Gastroesophageal sphincter (tissue), 4 donors: ENCODE measurements around the gene CYP26B1. TPM values are rescaled to one million over a fixed set of nuclear protein-coding genes. Genes with fewer than 3 reads are reported as not detected.

Experiments used
- ATAC-seq: fragments of 150-250 bp; one replicate; pipeline ENCODE4 v1.9.1; 2016; ENCODE audit warnings: mild to moderate bottlenecking, moderate library complexity
- H3K27ac ChIP-seq, 4 donors: fragments of 200-600 bp; sonication (generic) in 3 of 4; 1 replicate in 3 of 4; 2 replicates in 1 of 4; pipeline ENCODE4 v1.5.1; 2016 to 2019
- H3K27me3 ChIP-seq: fragments of 200-600 bp; sonication (generic); one replicate; pipeline ENCODE4 v1.5.1; 2019
- H3K36me3 ChIP-seq, 2 donors: fragments of 200-600 bp; sonication (generic); one replicate each; pipeline ENCODE4 v1.5.1; 2019; ENCODE audit warnings: control low read depth in 1 of 2
- H3K4me1 ChIP-seq, 3 donors: fragments of 200-600 bp; sonication (generic); 1 replicate in 2 of 3; 2 replicates in 1 of 3; pipeline ENCODE4 v1.5.1; 2016 to 2019; ENCODE audit warnings: control low read depth in 2 of 3
- H3K4me3 ChIP-seq, 2 donors: fragments of 200-600 bp; sonication (generic); one replicate each; pipeline ENCODE4 v1.5.1; 2019; ENCODE audit warnings: mild to moderate bottlenecking in 1 of 2, moderate library complexity in 1 of 2
- H3K9me3 ChIP-seq, 3 donors: fragments of 200-600 bp; sonication (generic); one replicate each; pipeline ENCODE4 v1.5.1; 2017 to 2019; ENCODE audit warnings: control low read depth in 2 of 3
- EP300 ChIP-seq: sonication (generic); formaldehyde crosslinking; IDR thresholded peaks from one replicate; pipeline ENCODE4 v1.6.1; 2017; ENCODE audit warnings: antibody characterized with exemption, mild to moderate bottlenecking
- POLR2A ChIP-seq, 2 donors: fragments of 450-650 bp; IDR thresholded peaks; one replicate each; pipeline ENCODE4 v1.6.1; 2017; ENCODE audit warnings: antibody characterized with exemption in 2 of 2, mild to moderate bottlenecking in 2 of 2, moderate library complexity in 1 of 2
- POLR2AphosphoS5 ChIP-seq: sonication (generic); formaldehyde crosslinking; IDR thresholded peaks from one replicate; pipeline ENCODE4 v1.6.1; 2017; ENCODE audit warnings: antibody characterized with exemption
- WGBS, 2 donors: methylation state at CpG; one replicate each; pipeline ENCODE4 v1.1.5; 2018; ENCODE audit warnings: low coverage in 1 of 2; 5-methylcytosine and 5-hydroxymethylcytosine counted together
- total RNA-seq, 4 donors: library from RNA; depleted of rRNA; stranded (reverse); fragments of >200 nt; gene quantifications; one replicate each; pipeline ENCODE4 v1.1.0, GENCODE V29; 2016
- TF ChIP-seq, protein P1 (sequence below), 4 experiments: fragments of 200-600 bp in 2 of 4; fragments of 450-650 bp in 2 of 4; sonication (generic) in 1 of 4; IDR thresholded peaks; one replicate each; pipeline ENCODE4 v1.5.1; 2017 to 2019; ENCODE audit warnings: antibody characterized with exemption in 4 of 4, mild to moderate bottlenecking in 2 of 4, moderate library complexity in 2 of 4

CYP26B1 gene
- total RNA-seq, 4 donors from 2014 or later, result 0.47 to 4.0 (median 1.4) TPM

DNA sequence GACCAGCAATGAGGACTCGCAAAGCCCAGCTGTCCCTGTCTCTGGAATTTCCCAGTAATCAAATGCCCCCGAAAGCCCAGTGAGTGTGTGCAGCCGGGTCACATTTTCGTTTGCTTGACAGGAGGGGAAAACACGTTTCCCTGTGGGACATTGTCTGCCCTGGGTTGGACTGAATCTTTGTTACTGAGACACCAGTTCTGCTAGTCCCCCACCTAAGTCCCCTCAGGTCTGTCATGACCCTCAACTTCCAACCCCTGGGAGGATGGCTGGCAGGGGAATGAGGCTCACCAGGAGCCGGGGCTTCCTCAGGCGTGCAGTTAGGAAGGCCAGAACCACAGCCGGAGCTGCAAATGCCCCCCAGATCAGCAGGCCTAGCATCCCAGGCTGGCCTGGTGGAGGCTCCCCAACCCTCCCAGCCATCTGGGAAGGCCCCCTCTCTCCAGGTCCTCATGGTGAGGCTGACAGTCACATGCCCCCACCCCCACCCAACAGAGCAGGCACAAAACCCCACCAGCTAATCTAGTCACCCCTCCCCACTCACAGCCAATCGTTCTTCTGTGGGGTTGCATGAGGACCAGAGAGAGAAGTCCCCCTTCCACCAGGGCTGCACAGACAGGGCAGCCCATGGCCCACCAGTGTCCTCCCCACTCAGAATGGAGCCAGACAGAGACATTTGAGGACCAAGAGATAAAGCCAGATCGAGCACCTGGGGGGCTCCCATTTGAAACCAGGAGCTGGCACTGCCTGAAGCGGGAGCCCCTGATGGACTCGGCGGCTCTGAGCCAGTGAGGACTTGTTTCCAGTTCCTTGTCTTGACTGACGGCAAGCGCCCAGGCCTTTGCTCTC is 33.6 kb downstream of the CYP26B1 start:
- WGBS, 2 donors, result no CpG with 5 or more reads among the region's 15 CpGs
- Histone ChIP-seq H3K27ac (no peak overlapping the region), H3K9me3 (no peaks in the 10 kb centered on the region), H3K4me1 (peaks cover 0 to 9% (median 0%) of the 10 kb centered on the region in 3 donors), H3K27me3 (peaks cover 17% of the 10 kb centered on the region), H3K4me3 (no peak overlapping the region), H3K36me3 (no peaks in the 10 kb centered on the region)
- TF ChIP-seq EP300 (no peak), POLR2A (IDR thresholded peaks at IDR 0.05) (no peak), POLR2AphosphoS5 (no peak)
- TF ChIP-seq, protein P1, sequence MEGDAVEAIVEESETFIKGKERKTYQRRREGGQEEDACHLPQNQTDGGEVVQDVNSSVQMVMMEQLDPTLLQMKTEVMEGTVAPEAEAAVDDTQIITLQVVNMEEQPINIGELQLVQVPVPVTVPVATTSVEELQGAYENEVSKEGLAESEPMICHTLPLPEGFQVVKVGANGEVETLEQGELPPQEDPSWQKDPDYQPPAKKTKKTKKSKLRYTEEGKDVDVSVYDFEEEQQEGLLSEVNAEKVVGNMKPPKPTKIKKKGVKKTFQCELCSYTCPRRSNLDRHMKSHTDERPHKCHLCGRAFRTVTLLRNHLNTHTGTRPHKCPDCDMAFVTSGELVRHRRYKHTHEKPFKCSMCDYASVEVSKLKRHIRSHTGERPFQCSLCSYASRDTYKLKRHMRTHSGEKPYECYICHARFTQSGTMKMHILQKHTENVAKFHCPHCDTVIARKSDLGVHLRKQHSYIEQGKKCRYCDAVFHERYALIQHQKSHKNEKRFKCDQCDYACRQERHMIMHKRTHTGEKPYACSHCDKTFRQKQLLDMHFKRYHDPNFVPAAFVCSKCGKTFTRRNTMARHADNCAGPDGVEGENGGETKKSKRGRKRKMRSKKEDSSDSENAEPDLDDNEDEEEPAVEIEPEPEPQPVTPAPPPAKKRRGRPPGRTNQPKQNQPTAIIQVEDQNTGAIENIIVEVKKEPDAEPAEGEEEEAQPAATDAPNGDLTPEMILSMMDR (IDR thresholded peaks at IDR 0.05), result no peak
- ATAC-seq, result no peak

DNA sequence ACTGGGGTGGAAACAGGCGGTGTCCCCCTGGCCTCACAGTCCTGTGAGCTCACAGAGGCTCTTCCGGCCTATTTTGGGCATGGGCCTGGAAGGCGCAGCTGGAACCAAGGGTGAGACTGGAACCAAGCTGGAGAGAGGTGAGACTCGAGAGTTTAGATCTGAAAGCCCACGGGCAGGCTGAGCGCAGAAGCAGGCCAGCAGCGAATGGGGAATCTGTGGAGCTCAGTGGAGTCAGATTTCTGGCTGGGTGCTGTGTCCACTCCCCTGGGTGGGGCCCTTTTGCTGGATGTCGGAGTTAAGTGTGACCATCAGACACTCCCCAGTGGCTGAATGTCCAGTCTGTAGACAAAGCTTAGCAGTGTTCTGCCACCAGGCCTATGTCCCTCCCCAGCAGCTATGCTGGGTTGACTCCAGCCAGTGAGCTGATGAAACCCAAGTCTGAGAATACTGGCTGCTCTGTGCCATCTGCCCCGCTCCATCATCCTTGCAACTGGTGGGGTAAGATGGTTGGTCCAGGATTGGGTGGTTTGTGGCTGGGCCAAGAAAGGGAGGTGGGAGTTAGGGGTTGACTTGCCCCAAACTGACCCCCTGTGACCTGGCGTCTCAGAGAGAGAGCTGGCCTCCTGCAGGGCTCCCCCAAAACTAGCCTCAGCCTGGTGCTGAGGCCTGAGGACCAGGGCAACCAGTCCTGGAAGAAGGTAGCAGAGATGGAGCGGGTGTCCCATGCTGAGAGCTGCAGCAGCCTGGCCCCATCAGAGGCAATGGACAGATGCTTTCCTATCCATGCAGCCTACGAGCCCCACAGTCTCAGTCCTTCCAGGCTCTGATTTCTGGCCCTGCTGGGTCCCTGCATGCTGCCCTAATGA is 34.4 kb downstream of the CYP26B1 start:
- Histone ChIP-seq H3K36me3 (no peaks in the 10 kb centered on the region), H3K9me3 (no peaks in the 10 kb centered on the region), H3K27ac (no peak overlapping the region), H3K4me1 (peaks cover 0 to 9% (median 0%) of the 10 kb centered on the region in 3 donors), H3K27me3 (peaks cover 17% of the 10 kb centered on the region), H3K4me3 (no peak overlapping the region)
- ATAC-seq, result no peak
- 70% methylated on average over 2 of the region's 12 CpGs; no CpG with 5 or more reads in 1 of the 2 donors for WGBS, 2 donors
- no peak for TF ChIP-seq EP300
- TF ChIP-seq, protein P1 (IDR thresholded peaks at IDR 0.05), result no peak
- no peak for TF ChIP-seq POLR2A (IDR thresholded peaks at IDR 0.05)
- no peak for TF ChIP-seq POLR2AphosphoS5

DNA sequence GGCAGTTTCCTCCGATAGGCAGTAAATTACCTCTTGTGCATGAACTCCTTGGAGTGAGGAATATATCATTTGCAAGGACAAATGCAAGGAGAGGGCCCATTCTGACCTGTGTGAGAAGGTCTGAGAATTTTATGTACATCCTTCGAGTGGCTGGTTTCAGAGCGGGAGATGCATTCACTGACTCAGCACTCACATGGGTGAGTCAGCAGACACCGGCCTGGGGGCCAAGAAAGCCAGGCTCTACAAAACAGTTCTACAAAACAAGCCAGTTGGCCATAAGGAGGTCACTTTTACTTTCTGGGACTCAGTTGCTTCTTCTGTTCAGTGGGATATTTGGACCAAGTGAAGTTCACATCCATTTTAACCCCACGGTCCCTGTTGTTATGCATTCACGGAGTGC is 35.3 kb downstream of the CYP26B1 start:
- Histone ChIP-seq H3K27ac (no peak overlapping the region), H3K36me3 (no peaks in the 10 kb centered on the region), H3K4me3 (no peak overlapping the region), H3K9me3 (no peaks in the 10 kb centered on the region), H3K27me3 (peaks cover 17% of the 10 kb centered on the region), H3K4me1 (peaks cover 0 to 9% (median 0%) of the 10 kb centered on the region in 3 donors)
- WGBS, 2 donors, result 83 to 89% methylated on average over 1 to 3 of the region's 6 CpGs
- ATAC-seq, result no peak
- TF ChIP-seq, protein P1 (IDR thresholded peaks at IDR 0.05), result no peak

DNA sequence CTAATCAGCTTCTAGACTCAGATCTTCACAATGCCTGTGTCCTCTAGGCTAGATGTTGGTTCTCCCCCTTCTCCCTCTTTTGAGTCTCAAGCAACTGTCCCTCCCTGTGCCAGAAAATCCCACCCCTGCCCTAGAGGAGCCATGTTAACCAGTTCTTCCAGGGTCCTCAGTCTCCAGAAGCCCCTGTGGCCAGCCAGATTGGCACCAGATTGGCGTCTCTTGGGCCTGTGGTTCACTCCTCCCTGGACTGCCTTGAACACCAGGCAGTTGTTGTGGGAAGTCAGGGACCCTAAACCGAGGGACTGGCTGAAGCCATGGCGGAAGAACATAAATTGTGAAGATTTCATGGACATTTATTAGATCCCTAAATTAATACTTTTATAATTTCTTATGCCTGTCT is 36.6 kb downstream of the CYP26B1 start:
- peaks cover 17% of the 10 kb centered on the region for H3K27me3 ChIP-seq
- no peak for ATAC-seq
- no peak for TF ChIP-seq POLR2AphosphoS5
- no peak for TF ChIP-seq POLR2A (IDR thresholded peaks at IDR 0.05)
- no peak for TF ChIP-seq EP300
- no peaks in the 10 kb centered on the region for H3K9me3 ChIP-seq
- 90 to 100% methylated on average over 1 to 2 of the region's 3 CpGs for WGBS, 2 donors
- no peak overlapping the region for H3K27ac ChIP-seq
- H3K36me3 ChIP-seq, result no peaks in the 10 kb centered on the region
- H3K4me3 ChIP-seq, result no peak overlapping the region
- peaks cover 0 to 6% (median 0%) of the 10 kb centered on the region in 3 donors for H3K4me1 ChIP-seq

DNA sequence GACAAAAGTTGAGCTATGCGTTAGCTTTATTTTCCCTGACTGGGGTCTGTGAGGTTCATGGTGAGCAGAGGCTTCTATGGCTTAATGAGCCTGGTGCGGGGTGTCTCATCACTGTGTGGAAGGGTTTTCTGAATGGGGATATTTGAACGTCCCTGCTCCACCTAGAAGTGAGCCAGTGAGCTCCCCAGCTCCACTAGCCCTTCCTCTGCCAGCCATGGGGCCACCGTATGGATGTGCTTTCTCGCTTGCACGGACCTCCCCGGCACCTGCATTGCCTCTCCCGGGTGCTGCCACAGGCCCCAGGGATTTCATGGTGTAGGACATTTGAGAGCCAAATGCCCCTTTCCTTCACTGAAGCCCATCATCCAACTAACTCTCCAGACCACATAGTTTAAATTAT is 37.8 kb downstream of the CYP26B1 start:
- WGBS, 2 donors, result 90 to 100% methylated on average over 3 to 7 of the region's 8 CpGs

More for the DNA sequence above, 37.8 kb downstream of the CYP26B1 start:
- no peak for ATAC-seq
- no peak for TF ChIP-seq POLR2AphosphoS5
- no peak for TF ChIP-seq EP300
- TF ChIP-seq, protein P1 (IDR thresholded peaks at IDR 0.05), result no peak
- no peak for TF ChIP-seq POLR2A (IDR thresholded peaks at IDR 0.05)
- Histone ChIP-seq H3K27me3 (peaks cover 25% of the 10 kb centered on the region), H3K27ac (no peak overlapping the region), H3K4me3 (no peak overlapping the region), H3K36me3 (no peaks in the 10 kb centered on the region), H3K9me3 (no peaks in the 10 kb centered on the region), H3K4me1 (no peaks in the 10 kb centered on the region)
